ENCODE results near the gene RASL11B.

DNA sequence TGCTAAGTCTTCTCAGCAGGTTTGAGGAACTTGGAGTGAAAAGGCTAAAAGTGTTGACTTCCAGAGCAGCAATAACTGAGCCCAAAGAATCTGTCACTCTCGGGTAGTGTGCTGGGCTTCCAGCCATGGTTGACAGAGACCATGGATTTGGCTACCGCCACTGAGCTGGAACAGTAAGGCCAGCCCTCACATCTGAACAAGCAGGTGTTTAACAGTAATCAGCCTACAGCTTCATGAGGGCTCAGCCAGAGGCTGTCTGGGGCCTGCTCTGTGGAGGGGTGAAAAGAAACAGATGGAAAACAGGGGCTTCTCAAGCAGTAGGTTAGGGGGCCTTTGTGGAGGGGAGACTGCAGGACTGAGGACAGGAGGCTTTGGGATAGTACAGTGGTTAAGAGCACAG, 14.9 kb downstream of the RASL11B start:
- TF ChIP-seq, protein P1, sequence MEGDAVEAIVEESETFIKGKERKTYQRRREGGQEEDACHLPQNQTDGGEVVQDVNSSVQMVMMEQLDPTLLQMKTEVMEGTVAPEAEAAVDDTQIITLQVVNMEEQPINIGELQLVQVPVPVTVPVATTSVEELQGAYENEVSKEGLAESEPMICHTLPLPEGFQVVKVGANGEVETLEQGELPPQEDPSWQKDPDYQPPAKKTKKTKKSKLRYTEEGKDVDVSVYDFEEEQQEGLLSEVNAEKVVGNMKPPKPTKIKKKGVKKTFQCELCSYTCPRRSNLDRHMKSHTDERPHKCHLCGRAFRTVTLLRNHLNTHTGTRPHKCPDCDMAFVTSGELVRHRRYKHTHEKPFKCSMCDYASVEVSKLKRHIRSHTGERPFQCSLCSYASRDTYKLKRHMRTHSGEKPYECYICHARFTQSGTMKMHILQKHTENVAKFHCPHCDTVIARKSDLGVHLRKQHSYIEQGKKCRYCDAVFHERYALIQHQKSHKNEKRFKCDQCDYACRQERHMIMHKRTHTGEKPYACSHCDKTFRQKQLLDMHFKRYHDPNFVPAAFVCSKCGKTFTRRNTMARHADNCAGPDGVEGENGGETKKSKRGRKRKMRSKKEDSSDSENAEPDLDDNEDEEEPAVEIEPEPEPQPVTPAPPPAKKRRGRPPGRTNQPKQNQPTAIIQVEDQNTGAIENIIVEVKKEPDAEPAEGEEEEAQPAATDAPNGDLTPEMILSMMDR (IDR thresholded peaks at IDR 0.05 in 2 of 3, conservative IDR thresholded peaks at IDR 0.05 in 1 of 3; ENCODE audit: control insufficient read depth in 2 of 3, extremely low read depth in 1 of 3, insufficient read depth in 1 of 3, low read depth in 3 of 3, low read length in 3 of 3) = no peak
- TF ChIP-seq, protein P2, sequence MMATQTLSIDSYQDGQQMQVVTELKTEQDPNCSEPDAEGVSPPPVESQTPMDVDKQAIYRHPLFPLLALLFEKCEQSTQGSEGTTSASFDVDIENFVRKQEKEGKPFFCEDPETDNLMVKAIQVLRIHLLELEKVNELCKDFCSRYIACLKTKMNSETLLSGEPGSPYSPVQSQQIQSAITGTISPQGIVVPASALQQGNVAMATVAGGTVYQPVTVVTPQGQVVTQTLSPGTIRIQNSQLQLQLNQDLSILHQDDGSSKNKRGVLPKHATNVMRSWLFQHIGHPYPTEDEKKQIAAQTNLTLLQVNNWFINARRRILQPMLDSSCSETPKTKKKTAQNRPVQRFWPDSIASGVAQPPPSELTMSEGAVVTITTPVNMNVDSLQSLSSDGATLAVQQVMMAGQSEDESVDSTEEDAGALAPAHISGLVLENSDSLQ (IDR thresholded peaks at IDR 0.05) = no peak
- TF ChIP-seq POLR2A (IDR thresholded peaks at IDR 0.05; ENCODE audit: low read depth, low read length) = no peak
